Stimulated activated CD4-positive, alpha-beta T cell treated with anti-CD3 and anti-CD28 coated beads, Interleukin-4, amount 100 ng/mL, for 1 hour (primary cell): ENCODE measurements around the gene PNPT1.

Experiments used
- DNase-seq: peaks from one replicate; pipeline ENCODE4 v3.0.0-alpha.2; 2020

PNPT1 gene

GRCh38 chr2:55592130-55592529 lies 101.5 kb downstream of the PNPT1 start:
- no peak for DNase-seq

DNA sequence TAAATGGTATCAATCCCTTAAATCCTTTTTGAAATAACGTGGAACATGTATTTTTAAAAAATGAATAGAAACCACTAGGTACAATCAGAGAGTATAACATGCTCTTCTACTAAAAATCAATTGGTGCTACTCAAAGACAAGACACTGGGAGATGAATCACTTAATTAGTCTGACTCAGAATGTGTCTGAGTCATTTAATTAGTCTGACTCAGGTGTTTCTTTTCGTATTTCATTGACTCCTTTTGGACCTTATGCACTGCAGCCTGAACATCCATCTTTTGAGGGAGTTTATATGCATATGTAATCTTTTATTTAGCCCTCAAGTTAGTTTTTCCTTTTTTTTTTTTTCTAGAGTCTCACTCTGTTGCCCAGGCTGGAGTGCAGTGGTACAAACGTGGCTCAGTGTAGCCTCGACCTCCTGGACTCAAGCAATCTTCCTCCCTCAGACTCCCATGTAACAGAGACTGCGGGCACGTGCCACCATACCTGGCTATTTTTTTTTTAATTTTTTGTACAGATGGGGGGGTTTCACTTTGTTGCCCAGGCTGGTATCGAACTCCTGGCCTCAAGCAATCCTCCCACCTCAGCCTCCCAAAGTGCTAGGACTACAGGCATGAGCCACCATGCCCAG lies 102.7 kb downstream of the PNPT1 start:
- DNase-seq = no peak

- no peak for DNase-seq
Measured at GRCh38 chr2:55585451-55586080, 108.1 kb downstream of the PNPT1 start.
